ENCODE data around the gene NUDT16L1. TPM values are rescaled to one million over a fixed set of nuclear protein-coding genes. Genes with fewer than 3 reads are reported as not detected.

Gene NUDT16L1
- polyA plus RNA-seq, 1 donor (not counting 4 experiments of a cell fraction or from before 2014, with no cell fraction given), result 23.0 TPM

DNA sequence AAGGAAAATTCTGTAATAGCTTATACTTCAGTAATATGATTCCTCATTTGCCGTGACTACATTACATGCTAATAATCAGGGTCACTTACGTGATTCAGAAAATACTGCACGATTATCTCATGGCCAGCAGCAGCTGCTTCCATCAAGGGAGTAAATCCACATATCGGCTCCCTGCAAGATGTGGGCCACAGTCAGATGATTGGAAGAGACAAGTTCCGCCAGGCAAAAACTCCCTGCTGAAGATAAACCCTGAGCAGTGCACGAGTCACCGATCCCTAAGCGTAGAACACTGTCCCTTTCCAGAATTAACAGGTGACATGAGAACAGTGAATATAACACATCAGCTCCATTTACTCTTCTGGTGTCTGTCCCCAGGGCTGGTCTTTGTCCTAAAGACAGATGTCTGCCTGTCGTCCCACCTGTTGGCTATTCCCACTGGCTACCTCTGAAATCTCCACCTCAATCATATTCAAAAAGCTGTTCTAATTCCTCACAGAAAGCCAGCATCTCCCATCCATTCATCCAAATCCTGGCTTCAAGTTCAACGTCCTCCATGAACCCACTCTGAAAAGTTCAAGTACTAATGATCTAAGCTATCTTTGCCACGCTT is 31.4 kb downstream of the NUDT16L1 start:
- Histone ChIP-seq H3K9me1 (ENCODE audit: control insufficient read depth, extremely low read depth, insufficient read depth, low read length) (no peaks in the 10 kb centered on the region), H3K4me2 (ENCODE audit: control insufficient read depth, extremely low read depth, insufficient read depth, low read depth, low read length) (no peak overlapping the region), H4K20me1 (ENCODE audit: control insufficient read depth, extremely low read depth, insufficient read depth, low read length) (no peaks in the 10 kb centered on the region), H3K4me1 (ENCODE audit: control insufficient read depth, extremely low read depth, insufficient read depth, low read length) (no peaks in the 10 kb centered on the region), H3K36me3 (ENCODE audit: control insufficient read depth in 2 of 2, extremely low read depth in 1 of 2, insufficient read depth in 2 of 2, low read length in 2 of 2) (peaks cover 16 to 19% of the 10 kb centered on the region in 2 experiments), H3K9me3 (ENCODE audit: control insufficient read depth, low read depth, low read length) (no peaks in the 10 kb centered on the region), H3K4me3 (ENCODE audit: control insufficient read depth in 2 of 3, extremely low read depth in 1 of 3, insufficient read depth in 2 of 3, low read depth in 1 of 3, low read length in 3 of 3) (no peak overlapping the region), H2AFZ (ENCODE audit: control insufficient read depth, low read length) (no peak overlapping the region), H3K79me2 (ENCODE audit: control insufficient read depth, insufficient read depth, low read length) (peaks cover 2% of the 10 kb centered on the region), H3K27ac (ENCODE audit: control insufficient read depth, insufficient read depth, low read length) (no peak overlapping the region), H3K9ac (ENCODE audit: control insufficient read depth, extremely low read depth, insufficient read depth, low read length) (no peak overlapping the region), H3K27me3 (ENCODE audit: control insufficient read depth, extremely low read depth, insufficient read depth, low read length) (no peaks in the 10 kb centered on the region)
- FAIRE-seq (no peak), DNase-seq (ENCODE audit: low read depth, low spot score) (no peak)
- dilution Hi-C loops (cut with MboI; ENCODE audit: extremely low pct_ligation_motif_present, low sequenced_read_pairs), result no loop called here
- TF ChIP-seq, protein P1, sequence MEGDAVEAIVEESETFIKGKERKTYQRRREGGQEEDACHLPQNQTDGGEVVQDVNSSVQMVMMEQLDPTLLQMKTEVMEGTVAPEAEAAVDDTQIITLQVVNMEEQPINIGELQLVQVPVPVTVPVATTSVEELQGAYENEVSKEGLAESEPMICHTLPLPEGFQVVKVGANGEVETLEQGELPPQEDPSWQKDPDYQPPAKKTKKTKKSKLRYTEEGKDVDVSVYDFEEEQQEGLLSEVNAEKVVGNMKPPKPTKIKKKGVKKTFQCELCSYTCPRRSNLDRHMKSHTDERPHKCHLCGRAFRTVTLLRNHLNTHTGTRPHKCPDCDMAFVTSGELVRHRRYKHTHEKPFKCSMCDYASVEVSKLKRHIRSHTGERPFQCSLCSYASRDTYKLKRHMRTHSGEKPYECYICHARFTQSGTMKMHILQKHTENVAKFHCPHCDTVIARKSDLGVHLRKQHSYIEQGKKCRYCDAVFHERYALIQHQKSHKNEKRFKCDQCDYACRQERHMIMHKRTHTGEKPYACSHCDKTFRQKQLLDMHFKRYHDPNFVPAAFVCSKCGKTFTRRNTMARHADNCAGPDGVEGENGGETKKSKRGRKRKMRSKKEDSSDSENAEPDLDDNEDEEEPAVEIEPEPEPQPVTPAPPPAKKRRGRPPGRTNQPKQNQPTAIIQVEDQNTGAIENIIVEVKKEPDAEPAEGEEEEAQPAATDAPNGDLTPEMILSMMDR (optimal IDR thresholded peaks at IDR 0.05 in 1 of 3, IDR thresholded peaks at IDR 0.05 in 1 of 3, conservative IDR thresholded peaks at IDR 0.05 in 1 of 3; ENCODE audit: extremely low read depth in 1 of 3, insufficient read depth in 2 of 3, low read length in 3 of 3), result no peak
- no peak for TF ChIP-seq EZH2 (IDR thresholded peaks at IDR 0.05; ENCODE audit: low read length)

DNA sequence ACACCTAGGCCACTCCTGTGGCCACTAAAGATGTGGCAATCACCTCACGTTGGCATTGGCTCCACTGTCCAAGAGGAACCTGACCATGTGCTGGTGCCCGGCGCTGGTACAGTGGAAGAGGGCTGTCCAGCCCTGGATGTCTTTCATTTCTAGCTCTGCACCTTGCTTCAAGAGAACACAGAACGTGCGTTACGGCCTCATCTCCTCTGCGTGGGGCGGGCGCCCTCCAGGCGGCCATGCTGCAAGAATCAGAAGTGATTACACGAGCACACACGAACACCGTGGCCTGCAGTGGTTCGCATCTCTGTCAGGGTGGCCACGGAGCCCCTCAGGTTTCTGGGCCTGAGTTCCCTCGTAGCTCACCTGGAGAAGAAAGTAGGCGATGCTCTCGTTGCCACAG is 33.3 kb downstream of the NUDT16L1 start:
- Histone ChIP-seq H4K20me1 (ENCODE audit: control insufficient read depth, extremely low read depth, insufficient read depth, low read length) (no peaks in the 10 kb centered on the region), H3K9ac (ENCODE audit: control insufficient read depth, extremely low read depth, insufficient read depth, low read length) (no peak overlapping the region), H2AFZ (ENCODE audit: control insufficient read depth, low read length) (no peak overlapping the region), H3K9me1 (ENCODE audit: control insufficient read depth, extremely low read depth, insufficient read depth, low read length) (no peaks in the 10 kb centered on the region), H3K27me3 (ENCODE audit: control insufficient read depth, extremely low read depth, insufficient read depth, low read length) (no peaks in the 10 kb centered on the region), H3K9me3 (ENCODE audit: control insufficient read depth, low read depth, low read length) (no peaks in the 10 kb centered on the region), H3K27ac (ENCODE audit: control insufficient read depth, insufficient read depth, low read length) (no peak overlapping the region), H3K4me1 (ENCODE audit: control insufficient read depth, extremely low read depth, insufficient read depth, low read length) (no peaks in the 10 kb centered on the region), H3K79me2 (ENCODE audit: control insufficient read depth, insufficient read depth, low read length) (peaks cover 10% of the 10 kb centered on the region), H3K36me3 (ENCODE audit: control insufficient read depth in 2 of 2, extremely low read depth in 1 of 2, insufficient read depth in 2 of 2, low read length in 2 of 2) (peaks cover 24 to 25% of the 10 kb centered on the region in 2 experiments), H3K4me2 (ENCODE audit: control insufficient read depth, extremely low read depth, insufficient read depth, low read depth, low read length) (no peak overlapping the region), H3K4me3 (ENCODE audit: control insufficient read depth in 2 of 3, extremely low read depth in 1 of 3, insufficient read depth in 2 of 3, low read depth in 1 of 3, low read length in 3 of 3) (no peak overlapping the region)
- TF ChIP-seq EZH2 (IDR thresholded peaks at IDR 0.05; ENCODE audit: low read length), result no peak
- TF ChIP-seq, protein P1 (optimal IDR thresholded peaks at IDR 0.05 in 1 of 3, IDR thresholded peaks at IDR 0.05 in 1 of 3, conservative IDR thresholded peaks at IDR 0.05 in 1 of 3; ENCODE audit: extremely low read depth in 1 of 3, insufficient read depth in 2 of 3, low read length in 3 of 3), result no peak
- DNase-seq (ENCODE audit: low read depth, low spot score), result no peak
- dilution Hi-C loops (cut with MboI; ENCODE audit: extremely low pct_ligation_motif_present, low sequenced_read_pairs), result no loop called here
- no peak for FAIRE-seq
